DMS 273 (cell line): Measurements from ENCODE around the gene MAVS.
"Not testable (repeated sequence)": the region's sequence is repeated elsewhere in the genome, so short reads cannot be mapped to it uniquely, and the experiment has no call there.

ENCODE experiments used
- DNase-seq: peaks from one replicate; lab custom pipeline; 2025; ENCODE audit not compliant: unreplicated experiment; lab: John Stamatoyannopoulos, UW

Gene MAVS

DNA sequence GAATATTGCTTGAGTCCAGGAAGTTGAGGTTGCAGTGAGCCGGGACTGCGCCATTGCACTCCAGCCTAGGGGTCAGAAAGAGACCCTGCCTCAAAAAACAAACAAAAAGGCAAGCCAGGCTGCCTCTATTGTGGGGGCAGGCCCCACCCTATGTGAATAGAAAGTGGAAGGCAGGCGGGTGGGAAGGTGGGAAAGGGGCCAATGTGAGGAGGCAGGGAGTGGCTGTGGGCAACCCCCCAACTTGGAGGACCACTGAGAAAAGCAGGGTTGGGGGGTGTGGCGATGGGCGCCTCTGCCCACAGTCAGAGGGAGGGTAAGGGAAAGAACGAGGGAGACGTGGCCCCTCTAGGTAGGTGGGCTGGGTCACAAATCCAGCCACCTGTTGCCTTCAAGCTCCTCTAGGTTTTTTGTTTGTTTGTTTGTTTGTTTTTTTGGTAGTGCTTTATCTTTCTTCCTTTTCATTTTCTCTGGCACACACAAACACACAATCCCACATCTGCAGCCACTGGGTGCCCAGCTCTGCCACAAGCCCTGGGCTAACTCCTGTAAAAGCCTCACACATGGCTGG, 31.6 kb upstream of the MAVS start:
- DNase-seq, result no peak

DNA sequence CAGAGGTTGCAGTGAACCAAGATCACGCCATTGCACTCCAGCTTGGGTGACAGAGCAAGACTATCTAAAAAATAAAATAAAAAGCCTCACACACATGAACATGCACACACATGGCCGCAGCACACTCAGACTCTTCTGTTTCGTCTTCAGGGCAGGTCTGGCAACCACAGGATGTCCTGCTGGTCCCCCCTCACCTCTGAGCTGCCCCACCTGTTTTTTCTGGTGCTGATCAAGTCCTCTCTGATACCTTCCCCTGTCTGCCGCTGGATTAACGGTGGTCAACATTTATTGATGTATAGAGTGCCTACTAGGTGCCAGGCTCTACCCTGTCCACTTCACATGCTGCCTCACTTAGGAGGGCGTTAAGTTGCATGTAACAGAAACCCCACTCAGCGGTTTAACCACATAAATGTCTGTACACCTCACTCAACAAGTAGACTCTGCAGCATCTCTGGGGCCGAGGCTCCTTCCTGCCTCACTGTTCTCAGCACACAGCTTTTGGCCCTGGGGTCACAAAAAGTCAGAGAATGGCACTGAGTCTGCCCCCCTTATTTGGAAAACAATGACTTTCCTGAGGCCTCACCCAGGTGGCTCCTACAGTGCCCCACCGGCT, 30.8 kb upstream of the MAVS start:
- no peak for DNase-seq

DNA sequence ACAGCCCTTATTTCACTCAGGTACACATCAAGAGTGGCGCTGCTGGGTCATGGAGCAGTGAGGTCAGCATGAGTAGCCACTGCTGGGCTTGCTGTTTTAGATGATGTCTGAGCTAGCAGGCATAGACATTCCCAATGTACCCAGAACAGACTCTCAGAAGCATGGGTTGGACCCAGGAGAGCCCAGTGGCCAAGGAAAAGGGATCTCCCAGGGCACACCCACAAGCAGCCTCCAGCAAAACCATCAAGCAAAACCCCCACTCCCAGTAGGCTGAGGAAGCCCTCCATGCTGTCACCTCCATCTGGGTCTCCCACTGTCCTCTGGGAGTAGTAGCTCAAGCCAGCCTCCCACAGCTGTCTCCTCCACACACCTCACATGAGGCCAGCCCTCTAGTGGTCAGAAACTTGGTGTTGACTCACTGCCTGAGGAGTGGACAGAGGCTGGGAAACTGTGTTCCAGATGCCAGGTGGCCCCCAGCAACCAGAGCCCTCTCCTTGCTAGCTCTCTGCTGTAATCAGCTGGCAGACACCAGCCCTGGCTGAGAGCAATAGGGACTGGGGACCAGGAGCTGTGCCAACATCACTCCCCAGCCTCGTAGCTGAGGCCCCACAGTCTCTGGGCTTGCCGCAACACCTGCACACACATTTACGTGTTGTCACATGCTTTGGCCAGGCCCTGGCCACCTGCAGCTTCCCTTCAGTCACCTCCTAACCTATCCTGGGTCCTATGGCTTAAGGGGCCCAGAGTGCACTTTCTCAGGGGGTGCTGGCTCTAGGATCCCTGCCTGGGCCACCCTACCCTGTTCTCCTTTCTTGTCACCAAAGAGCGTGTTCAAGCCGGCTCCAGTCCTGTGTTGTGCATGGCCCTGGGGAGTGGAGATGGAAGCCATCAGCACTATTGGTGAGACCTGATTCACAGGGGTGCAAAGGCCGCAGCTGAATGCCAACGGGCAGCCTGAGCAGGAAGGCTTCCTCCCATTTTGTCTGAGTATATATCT, 28.2 kb upstream of the MAVS start:
- DNase-seq, result peak; percentile 96

DNA sequence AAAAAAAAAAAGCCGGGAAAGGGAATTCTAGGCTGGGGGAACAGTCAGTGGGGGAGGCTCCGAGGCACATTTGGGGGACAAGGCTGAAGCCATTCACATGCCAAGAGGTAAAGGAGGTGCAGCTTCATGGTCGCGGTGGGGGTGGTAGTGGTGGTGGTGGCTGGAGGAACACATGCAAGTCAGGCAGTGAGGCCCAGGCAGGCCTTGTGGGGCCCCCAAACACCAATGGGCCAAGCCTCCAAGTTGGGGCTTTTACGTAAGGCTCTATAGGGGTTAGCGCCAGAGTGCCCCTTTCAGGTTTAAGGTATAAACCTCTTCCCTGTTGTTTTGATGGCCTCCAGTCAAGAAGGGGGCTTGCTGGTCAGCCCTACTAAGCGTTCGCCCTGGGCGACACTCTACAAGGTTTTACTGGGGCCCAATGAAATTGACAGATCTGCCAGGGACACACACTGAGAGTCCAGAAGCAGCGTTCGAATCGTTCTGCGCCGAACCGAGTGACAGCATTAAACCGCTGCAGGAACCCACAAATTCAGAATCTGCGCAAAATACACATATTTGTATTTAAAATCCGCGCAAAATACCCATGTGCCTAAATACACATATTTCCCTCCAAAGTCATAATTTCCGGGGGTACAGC, 27.1 kb upstream of the MAVS start:
- DNase-seq, result no peak

DNA sequence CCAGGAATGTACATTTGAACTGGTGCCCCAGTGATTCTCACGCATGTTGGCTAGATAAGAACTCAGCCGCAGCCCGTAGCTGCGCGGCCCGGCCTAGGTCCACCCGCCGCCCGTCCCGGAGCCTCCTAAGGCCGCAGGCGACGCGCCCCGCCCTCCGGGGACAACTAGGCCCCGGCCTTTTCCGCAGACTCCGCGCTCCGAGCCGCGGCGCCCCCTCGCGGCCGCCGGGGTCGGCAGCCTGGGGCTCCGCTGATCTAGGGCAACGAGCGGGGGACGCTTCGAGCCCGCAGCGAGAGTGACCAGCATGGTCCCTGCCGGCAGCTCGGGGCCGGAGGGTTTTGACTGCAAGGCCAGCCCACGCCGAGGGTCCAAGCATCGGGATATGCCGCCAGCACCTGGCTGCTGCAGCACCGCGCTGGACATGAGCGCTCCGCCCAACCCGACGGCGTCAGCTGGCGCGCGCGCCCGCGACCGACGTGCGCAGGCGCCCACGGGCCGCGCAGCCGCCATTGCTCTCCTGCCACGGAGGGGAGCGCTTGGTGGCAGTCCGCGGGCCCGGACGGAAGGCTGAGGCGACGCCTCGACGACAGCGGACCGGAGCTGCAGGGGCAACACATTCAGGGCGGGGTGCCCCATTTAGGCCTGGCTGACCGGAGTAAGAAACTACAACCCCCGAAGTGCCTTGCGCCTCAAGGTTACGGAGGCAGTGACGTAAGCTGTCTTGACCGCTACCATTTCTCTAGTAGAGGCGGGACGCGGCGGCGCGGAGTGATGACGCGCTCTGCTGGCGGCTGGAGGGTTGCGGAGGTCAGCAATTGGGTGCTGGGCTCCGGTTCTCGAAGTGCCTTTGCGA, 26.4 kb upstream of the MAVS start, which contains the start of gene AP5S1:
TSS of gene AP5S1 (plus strand) at position 500 of the 853 bp plus-strand sequence. CDS start 1,571 bp downstream, outside the sequence.
- DNase-seq, result peak; percentile 98

DNA sequence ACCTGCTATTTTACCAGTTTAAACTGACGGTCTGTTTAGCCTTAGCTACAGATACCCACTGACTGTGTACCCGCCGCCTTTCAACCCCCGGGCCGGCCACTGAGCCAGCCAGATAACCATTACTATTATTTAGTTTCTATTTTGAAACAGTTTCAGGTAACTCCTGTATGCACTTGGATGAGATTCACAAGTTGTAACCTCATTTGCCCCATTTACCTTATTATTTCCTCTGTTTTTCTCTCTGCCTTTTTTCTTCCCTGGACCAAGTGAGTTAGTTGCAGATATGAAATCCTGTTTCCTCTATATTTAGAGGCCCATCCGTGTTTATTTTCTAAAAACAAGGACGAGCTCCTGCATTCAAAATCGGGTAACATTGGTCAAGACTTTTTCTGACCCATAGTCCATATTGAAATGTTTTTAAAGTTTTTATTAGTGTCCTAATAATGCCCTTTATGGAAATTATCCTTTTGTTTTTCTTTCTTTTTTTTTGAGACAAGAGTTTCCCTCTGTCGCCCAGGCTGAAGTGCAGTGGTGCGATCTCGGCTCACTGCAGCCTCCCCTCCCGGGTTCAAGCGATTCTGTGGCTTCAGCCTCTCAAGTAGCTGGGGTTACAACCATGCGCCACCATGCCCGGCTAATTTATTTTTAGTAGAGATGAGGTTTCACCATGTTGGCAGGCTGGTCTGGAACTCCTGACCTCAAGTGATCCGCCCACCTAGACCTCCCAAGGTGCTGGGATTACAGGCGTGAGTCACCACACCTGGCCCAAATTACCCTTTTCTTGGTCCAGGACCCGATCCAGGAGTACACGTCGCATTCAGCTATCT, 25.5 kb upstream of the MAVS start:
- DNase-seq, result no peak

DNA sequence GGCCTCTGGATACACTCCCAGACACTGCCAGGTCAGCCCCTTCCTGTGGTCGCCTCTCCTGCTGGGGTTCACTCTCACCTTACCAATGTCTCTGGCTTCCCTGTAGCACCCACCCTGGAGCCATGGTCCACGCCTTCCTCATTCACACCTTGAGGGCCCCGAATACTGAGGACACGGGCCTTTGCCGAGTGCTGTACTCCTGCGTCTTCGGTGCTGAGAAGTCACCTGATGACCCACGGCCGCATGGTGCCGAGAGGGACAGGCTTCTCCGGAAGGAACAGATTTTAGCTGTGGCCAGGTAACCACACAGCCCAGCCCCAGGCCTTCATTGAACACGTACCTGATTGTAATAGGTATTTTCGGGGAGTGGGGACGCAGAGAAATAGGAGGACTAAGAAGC, 24.6 kb upstream of the MAVS start:
- DNase-seq, result no peak

DNA sequence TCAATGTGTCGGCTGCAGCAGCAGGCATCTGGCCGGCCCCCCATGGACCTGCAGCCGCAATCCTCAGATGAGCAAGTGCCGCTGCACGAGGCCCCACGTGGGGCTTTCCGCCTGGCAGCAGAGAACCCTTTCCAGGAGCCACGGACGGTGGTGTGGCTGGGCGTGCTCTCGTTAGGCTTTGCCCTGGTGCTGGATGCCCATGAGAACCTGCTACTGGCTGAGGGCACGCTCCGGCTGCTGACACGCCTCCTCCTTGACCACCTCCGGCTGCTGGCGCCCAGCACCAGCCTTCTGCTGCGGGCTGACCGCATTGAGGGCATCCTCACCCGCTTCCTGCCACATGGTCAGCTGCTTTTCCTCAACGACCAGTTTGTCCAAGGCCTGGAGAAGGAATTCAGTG, 22.8 kb upstream of the MAVS start:
- no peak for DNase-seq

DNA sequence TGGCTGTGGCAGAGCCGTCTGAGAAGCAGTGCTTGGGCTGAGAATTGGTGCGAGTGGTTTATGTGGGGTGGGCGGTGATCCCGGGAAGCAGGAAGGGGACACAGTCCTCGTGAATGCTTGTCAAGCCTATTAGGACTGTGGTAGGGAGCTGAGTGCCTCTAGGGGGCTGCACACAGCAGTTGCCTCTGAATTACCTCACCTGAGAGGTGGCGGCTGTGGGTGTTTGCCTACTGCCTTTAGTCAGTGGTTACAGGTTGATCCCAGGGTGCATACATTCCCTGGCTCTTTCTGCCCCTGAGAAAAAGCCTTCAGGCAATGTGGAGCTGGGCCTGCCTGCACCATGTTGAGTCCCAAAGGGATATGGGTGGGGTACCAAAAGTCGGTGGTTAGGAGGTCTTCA, 21.1 kb upstream of the MAVS start:
- no peak for DNase-seq

DNA sequence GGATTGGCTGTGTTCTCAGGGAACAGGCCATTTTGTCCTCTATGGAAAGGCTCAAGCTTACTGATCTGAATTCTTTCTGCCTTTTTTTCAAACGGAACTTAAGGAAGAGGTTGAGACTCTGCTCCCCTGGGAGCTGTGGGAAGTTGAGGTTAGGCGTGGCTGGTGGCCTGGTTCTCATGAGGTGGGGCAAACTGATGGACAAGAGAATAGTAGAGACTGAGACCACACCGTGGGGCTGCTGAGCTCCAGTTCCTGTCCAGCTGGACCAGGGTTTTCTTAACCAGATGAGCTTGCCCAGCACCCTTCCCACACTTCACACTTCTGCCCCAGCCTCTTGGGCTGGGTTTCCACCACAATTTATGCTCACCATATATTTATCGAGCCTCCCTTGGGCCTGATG, 20.2 kb upstream of the MAVS start:
- no peak for DNase-seq

DNA sequence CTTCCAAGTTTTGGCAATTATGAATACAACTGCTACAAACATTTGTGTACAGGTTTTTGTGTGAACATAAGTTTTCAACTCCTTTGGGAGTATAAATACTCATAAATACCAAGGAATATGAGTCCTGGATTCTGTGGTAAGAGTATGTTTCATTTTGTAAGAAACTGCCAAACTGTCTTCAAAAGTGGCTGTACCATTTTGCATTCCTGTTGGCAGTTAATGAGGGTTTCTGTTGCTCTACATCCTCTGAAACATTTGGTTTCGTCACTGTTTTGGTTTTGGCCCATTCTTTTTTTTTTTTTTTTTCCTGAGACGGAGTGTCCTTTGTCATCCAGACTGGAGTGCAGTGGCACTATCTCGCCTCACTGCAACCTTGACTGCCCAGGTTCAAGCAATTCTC, 17.8 kb upstream of the MAVS start:
- no peak for DNase-seq

DNA sequence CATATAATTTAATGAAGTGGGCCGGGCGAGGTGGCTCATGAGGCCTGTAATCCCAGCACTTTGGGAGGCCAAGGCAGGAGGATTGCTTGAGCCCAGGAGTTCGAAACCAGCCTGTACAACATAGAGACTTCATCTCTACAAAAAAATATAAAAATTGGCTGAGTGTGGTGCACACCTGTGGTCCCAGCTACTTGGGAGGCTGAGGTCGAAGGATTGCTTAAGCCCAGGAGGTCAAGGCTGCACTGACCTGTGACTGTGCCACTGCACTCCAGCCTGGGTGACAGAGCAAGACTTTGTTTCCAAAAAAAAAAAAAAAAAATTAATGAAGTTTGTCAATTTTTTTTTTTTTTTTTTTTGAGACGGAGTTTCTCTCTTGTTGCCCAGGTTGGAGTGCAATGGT, 16.7 kb upstream of the MAVS start:
- not testable (repeated sequence) for DNase-seq

DNA sequence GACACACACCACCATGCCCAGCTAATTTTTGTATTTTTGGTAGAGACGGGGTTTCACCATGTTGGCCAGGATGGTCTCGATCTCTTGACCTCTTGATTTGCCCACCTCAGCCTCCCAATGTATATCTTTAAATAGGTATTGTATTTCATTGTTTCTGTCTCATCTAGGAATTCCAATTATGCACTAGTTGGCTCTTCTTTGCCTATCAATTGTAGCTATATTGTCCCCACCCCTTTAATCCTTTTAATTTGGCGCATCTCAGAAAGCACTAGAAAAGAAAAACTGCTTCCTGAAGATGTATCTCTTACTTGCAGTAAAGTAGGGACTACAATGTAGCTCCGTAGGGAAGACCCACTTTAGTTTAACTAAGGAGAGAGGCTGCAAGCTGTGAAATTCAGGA, 10.5 kb upstream of the MAVS start:
- DNase-seq, result no peak

DNA sequence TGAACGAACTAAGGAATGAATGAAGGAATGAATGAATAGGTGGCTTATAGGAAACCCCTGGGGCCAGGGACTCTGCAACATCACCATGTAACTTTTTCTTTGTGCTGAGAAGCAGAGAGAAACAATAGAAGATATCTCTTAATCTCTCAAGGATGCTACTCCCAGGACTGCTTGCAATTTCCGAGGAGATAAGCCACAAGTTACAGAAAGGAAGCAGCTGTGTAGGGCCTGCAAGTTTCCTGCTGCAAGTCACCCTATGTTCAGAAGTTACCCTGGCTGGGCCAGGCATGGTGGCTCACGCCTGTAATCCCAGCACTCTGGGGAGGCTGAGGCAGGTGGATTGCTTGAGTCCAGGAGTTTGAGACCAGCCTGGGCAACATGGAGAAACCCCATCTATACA, 7.3 kb upstream of the MAVS start:
- no peak for DNase-seq

DNA sequence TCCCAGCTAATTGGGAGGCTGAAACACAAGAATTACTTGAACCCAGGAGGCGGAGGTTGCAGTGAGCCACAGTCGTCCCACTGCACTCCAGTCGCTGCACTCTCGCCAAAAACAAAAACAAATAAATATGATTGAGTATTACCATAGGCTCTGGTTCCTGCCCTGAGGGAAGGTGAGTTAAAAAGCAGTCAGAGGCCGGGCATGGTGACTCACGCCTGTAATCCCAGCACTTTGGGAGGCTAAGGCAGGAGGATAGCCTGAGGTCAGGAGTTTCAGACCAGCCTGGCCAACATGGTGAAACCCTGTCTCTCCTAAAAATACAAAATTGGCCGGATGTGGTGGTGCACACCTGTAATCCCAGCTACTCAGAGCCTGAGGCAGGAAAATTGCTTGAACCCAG, 6.4 kb upstream of the MAVS start:
- not testable (repeated sequence) for DNase-seq

DNA sequence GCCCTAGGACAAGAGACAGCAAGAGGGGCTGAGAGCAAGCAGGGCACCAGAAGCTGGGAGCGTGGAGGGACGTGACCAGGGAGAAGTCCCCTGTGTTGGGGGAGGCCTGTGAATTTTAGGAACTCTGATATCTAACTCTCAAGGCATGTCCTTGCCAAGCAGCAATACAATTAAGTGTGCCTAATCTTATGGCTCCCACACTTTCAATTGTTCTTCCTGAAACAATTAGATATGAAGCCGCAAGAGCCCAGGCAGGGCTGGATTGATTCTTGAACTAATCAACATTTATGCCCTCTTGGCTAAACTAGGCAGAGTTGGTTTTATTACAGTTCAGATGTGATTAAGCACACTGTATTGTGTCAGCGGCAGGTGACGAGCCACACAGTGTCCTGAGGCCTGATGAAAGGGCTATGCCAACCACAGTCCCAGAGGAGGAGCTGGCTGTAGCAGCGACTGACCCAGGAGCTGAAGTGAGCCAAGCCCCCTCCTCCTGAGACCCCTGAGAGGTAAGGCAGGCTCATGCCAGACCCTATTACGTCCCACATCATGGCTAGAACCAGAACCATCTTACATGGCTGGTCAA, 4.2 kb upstream of the MAVS start:
- DNase-seq, result no peak

DNA sequence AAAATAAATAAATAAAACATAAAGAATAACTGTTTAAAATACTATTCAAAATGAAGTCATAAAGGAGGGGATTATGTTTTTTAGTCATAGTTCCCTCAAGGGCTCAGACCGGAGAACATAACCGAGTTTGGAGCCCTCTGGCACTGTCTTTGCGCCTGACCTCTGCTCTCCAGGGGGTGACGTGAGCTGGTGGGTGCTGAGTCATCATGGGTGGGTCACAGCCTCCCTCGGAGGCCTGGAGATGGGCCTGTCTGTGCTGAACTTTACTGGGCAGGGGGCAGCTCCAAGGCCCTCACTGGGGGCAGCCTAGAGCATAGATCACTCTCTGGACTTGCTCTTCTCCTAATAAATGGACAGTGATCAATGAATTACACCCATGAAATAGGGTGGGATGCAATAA, 3.1 kb upstream of the MAVS start:
- DNase-seq, result no peak

DNA sequence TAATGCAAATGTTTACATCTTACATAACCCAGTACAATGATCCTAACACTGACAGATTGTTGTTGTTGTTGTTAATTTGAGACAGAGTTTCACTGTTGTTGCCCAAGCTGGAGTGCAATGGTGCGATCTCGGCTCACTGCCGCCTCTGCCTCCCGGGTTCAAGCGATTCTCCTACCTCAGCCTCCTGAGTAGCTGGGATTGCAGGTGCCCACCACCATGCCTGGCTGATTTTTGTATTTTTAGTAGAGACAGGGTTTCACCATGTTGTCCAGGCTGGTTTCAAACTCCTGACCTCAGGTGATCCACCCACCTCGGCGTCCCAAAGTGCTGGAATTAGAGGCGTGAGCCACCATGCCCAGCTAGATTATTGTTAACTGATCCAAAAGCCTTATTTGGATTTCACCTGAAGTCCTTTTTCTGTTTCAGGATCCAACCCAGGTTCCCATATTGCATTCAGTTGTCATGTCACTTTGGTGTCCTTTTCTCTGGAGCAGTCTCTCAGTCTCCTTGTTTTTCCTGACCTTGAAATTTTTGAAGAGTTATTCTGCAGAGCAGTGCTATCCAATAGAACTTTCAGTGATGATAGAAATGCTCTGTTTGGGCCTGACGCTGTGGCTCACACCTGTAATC, 2.5 kb upstream of the MAVS start:
- not testable (repeated sequence) for DNase-seq

DNA sequence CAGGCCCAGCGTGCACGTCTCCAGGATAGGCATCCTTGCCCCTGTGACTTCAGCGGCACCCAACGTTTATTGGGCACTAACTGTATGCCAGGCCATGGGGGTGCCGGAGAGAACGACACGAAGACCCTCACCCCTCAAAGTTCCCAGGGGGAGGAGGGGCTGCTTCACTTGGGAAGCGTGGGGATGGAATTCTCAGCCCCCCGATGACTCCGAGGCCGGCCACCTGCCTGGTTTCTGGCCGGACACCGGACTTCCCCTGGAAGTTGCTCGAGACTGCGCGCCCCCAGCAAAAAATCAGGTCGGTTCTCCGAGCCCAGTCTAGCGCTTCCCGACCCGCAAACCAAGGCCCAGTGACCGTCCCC, 275 bp upstream of the MAVS start:
- no peak for DNase-seq
